ENCODE measurements around the gene BIRC2.
A peak's percentile ranks its signal among the peaks of the same experiment; 100 is the strongest.
"Not testable (repeated sequence)": the region's sequence is repeated elsewhere in the genome, so short reads cannot be mapped to it uniquely, and the experiment has no call there.

The BIRC2 gene

GRCh38 chr11:102341844-102342318, 5.1 kb upstream of the BIRC2 start:
- Mint-ChIP-seq H3K27ac (peak overlapping the region; percentile 41), H3K4me3 (no peak overlapping the region), H3K36me3 (no peaks in the 10 kb centered on the region), H3K27me3 (no peaks in the 10 kb centered on the region), H3K4me1 (ENCODE audit: low read depth) (peaks cover 32% of the 10 kb centered on the region), H3K9me3 (ENCODE audit: low read depth) (no peaks in the 10 kb centered on the region)

DNA sequence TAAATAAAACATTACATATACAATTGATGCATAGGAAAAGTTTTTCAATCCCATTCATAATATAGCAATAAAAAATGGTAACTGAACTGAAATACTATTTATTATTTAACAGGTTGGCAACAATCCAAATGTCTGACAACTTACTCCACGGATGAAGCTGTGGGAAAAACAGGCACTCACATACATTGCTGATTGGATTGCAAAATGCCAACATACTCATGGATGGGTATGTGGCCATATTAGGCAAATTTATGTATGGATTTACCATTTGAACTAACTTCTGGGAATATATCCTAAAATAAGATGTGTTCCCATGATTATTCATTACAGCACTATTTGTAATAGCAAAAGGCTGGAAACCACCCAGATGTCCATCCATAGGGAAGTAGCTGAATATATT, 3.2 kb upstream of the BIRC2 start:
- Mint-ChIP-seq H3K4me1 (ENCODE audit: low read depth) (peaks cover 41% of the 10 kb centered on the region), H3K27me3 (no peaks in the 10 kb centered on the region), H3K4me3 (no peak overlapping the region), H3K9me3 (ENCODE audit: low read depth) (no peaks in the 10 kb centered on the region), H3K36me3 (no peaks in the 10 kb centered on the region), H3K27ac (no peak overlapping the region)

- Mint-ChIP-seq H3K9me3 (ENCODE audit: low read depth) (no peaks in the 10 kb centered on the region), H3K27ac (peak overlapping the region; percentile 99), H3K4me1 (ENCODE audit: low read depth) (peaks cover 53% of the 10 kb centered on the region)
Observed at GRCh38 chr11:102345904-102346303, 1.1 kb upstream of the BIRC2 start.

GRCh38 chr11:102346456-102346747, 612 bp upstream of the BIRC2 start:
- Mint-ChIP-seq H3K36me3 (peaks cover 8% of the 10 kb centered on the region), H3K27me3 (no peaks in the 10 kb centered on the region), H3K4me3 (peak overlapping the region; percentile 95), H3K4me1 (ENCODE audit: low read depth) (peaks cover 55% of the 10 kb centered on the region), H3K9me3 (ENCODE audit: low read depth) (no peaks in the 10 kb centered on the region), H3K27ac (peak overlapping the region; percentile 99)

More at GRCh38 chr11:102345904-102346303, 1.1 kb upstream of the BIRC2 start:
- no peaks in the 10 kb centered on the region for H3K27me3 Mint-ChIP-seq
- H3K36me3 Mint-ChIP-seq, result peaks cover 5% of the 10 kb centered on the region
- H3K4me3 Mint-ChIP-seq, result peak overlapping the region; percentile 95

DNA sequence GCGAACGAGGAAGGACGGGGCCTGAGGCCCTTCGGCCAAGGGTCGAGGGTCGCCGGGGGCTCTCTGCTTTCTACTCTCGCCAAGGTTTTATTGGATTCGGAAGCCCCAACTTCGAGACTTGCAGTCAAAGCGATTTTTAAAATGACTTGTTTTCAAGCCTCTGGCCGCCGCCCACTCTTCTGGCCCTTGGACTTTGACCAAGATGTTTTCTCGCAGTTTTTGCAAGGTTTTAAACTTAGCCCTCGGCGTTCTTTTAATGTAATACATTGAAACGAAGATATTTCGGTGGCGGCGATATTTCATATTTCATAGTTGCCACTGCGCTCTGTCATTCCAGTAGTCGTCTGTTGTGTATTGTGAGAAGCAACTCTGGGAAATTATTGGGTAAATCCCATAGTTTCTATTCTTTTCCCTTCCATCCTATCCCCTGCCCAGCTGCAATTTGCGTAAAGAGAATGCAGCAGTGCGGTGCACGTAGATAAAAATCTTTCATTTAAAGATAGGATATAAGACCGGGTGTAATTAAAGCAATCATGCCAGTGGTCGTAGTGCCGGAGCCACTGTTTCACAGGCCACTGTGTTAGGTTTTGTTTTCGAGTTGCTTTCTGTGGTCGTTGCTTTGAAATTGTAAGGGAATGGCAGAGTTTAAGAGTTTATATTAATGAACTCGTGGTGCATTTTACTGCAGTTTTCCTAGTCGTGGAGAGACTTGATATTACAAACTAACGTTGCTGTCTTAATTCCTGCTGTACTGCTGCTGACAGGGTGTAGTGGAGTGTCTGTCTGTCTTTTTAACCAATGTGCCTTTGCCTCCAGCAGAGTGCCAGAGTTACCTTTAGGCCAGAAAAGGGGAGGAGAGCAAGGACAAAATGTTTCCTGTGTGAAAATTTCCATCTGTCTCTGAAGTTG, 702 bp downstream of the BIRC2 start:
- H3K27me3 Mint-ChIP-seq, result no peaks in the 10 kb centered on the region
- peak overlapping the region; percentile 95 for H3K4me3 Mint-ChIP-seq
- H3K4me1 Mint-ChIP-seq (ENCODE audit: low read depth), result peaks cover 55% of the 10 kb centered on the region
- no peaks in the 10 kb centered on the region for H3K9me3 Mint-ChIP-seq (ENCODE audit: low read depth)
- peaks cover 10% of the 10 kb centered on the region for H3K36me3 Mint-ChIP-seq
- peak overlapping the region; percentile 99 for H3K27ac Mint-ChIP-seq

DNA sequence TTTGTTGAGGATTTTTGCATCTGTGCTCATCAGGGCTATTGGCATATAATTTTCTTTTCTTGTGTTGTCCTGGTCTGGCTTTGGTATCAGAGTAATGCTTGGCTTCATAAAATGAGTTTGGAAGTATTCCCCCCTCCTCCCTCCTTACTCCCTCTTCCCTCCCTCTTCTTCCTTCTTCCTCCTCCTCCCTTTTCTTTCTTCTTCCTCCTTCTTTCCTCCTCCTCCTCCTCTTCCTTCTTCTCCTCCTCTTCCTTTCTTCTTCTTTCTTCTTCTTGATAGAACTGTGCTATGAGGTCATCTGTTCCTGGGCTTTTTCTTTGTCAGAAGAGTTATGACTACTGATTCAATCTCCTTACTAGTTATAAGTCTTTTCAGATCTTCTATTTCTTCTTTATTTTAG, 10.1 kb downstream of the BIRC2 start:
- H3K36me3 Mint-ChIP-seq, result peaks cover 46% of the 10 kb centered on the region
- H3K4me1 Mint-ChIP-seq (ENCODE audit: low read depth), result peaks cover 67% of the 10 kb centered on the region
- peak overlapping the region; percentile 72 for H3K27ac Mint-ChIP-seq
- no peaks in the 10 kb centered on the region for H3K27me3 Mint-ChIP-seq
- H3K4me3 Mint-ChIP-seq, result no peak overlapping the region
- H3K9me3 Mint-ChIP-seq (ENCODE audit: low read depth), result peaks cover 16% of the 10 kb centered on the region

DNA sequence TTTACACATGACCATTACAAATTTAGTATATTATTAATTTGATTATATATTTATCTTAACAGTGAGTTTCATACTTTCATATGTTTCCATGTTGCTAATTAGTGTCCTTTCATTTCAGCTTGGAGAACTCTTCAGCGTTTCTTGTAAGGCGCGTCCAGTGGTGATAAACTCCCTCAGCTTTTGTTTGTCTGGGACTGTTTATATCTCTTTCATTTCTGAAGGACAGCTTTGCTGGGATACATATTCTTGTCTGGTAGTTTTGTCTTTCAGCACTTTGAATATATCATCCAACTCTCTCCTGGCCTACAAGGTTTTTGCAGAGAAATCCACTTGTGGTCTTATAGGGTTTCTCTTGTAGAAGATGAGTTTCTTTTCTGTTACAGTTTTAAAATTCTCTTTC, 12.4 kb downstream of the BIRC2 start:
- no peak overlapping the region for H3K4me3 Mint-ChIP-seq

GRCh38 chr11:102360681-102361080, 13.7 kb downstream of the BIRC2 start:
- H3K27ac Mint-ChIP-seq, result peak overlapping the region; percentile 93
- H3K9me3 Mint-ChIP-seq (ENCODE audit: low read depth), result peaks cover 8% of the 10 kb centered on the region
- peaks cover 46% of the 10 kb centered on the region for H3K36me3 Mint-ChIP-seq
- peaks cover 68% of the 10 kb centered on the region for H3K4me1 Mint-ChIP-seq (ENCODE audit: low read depth)
- no peaks in the 10 kb centered on the region for H3K27me3 Mint-ChIP-seq
- H3K4me3 Mint-ChIP-seq, result peak overlapping the region; percentile 74

More for the DNA sequence above, 12.4 kb downstream of the BIRC2 start:
- H3K4me1 Mint-ChIP-seq (ENCODE audit: low read depth), result peaks cover 72% of the 10 kb centered on the region
- no peaks in the 10 kb centered on the region for H3K27me3 Mint-ChIP-seq
- no peak overlapping the region for H3K27ac Mint-ChIP-seq
- peaks cover 16% of the 10 kb centered on the region for H3K9me3 Mint-ChIP-seq (ENCODE audit: low read depth)
- H3K36me3 Mint-ChIP-seq, result peaks cover 48% of the 10 kb centered on the region

- H3K36me3 Mint-ChIP-seq, result peaks cover 42% of the 10 kb centered on the region
- H3K27me3 Mint-ChIP-seq, result no peaks in the 10 kb centered on the region
- peak overlapping the region; percentile 74 for H3K4me3 Mint-ChIP-seq
- peak overlapping the region; percentile 93 for H3K27ac Mint-ChIP-seq
- H3K9me3 Mint-ChIP-seq (ENCODE audit: low read depth), result peaks cover 6% of the 10 kb centered on the region
- H3K4me1 Mint-ChIP-seq (ENCODE audit: low read depth), result peaks cover 69% of the 10 kb centered on the region
Observed at GRCh38 chr11:102361086-102362031, 14.3 kb downstream of the BIRC2 start.

GRCh38 chr11:102364991-102365390, 18.0 kb downstream of the BIRC2 start:
- Mint-ChIP-seq H3K9me3 (ENCODE audit: low read depth) (no peaks in the 10 kb centered on the region), H3K4me1 (ENCODE audit: low read depth) (peaks cover 61% of the 10 kb centered on the region), H3K27ac (peak overlapping the region; percentile 76), H3K36me3 (peaks cover 33% of the 10 kb centered on the region), H3K27me3 (no peaks in the 10 kb centered on the region), H3K4me3 (no peak overlapping the region)

DNA sequence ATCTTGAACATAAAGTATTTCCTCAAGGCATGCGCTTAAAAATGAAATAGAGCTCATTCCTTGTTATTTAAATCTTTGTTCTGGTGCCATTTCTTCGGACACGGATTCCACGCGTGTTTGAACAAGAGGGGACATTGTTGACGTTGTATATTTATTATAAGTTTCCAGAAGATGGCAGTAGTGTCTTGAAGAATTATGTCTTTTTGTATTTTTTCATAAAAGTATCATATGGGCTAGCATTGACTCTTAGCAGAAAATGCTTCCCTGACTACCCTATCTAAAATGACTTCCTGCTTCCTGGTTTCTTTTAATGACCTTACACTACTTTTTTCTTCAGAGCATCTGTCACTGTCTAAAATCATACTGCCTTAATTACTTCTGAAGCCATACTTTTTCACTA, 20.4 kb downstream of the BIRC2 start:
- Mint-ChIP-seq H3K27ac (peak overlapping the region; percentile 62), H3K4me1 (ENCODE audit: low read depth) (peaks cover 45% of the 10 kb centered on the region), H3K36me3 (peaks cover 24% of the 10 kb centered on the region), H3K9me3 (ENCODE audit: low read depth) (no peaks in the 10 kb centered on the region), H3K27me3 (no peaks in the 10 kb centered on the region), H3K4me3 (no peak overlapping the region)

DNA sequence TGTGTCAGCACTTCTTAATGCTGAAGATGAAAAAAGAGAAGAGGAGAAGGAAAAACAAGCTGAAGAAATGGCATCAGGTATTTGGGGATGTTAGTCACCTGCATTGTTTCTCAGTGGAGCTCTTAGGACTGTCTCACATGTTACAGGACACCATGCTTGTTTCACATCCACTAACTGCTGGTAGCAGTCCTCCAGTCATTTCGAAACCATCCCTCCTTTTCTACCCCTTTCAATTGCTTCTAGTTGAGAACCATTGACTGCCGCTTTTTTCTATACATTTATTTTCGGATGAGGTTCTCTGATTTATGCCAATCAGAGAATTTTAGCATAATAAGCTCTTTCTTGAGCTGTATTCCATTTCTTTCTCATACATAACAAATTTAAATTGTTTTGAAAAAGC, 21.5 kb downstream of the BIRC2 start:
- H3K27ac Mint-ChIP-seq, result no peak overlapping the region
- H3K36me3 Mint-ChIP-seq, result peaks cover 19% of the 10 kb centered on the region
- peaks cover 40% of the 10 kb centered on the region for H3K4me1 Mint-ChIP-seq (ENCODE audit: low read depth)
- no peaks in the 10 kb centered on the region for H3K27me3 Mint-ChIP-seq
- H3K4me3 Mint-ChIP-seq, result no peak overlapping the region
- H3K9me3 Mint-ChIP-seq (ENCODE audit: low read depth), result no peaks in the 10 kb centered on the region

DNA sequence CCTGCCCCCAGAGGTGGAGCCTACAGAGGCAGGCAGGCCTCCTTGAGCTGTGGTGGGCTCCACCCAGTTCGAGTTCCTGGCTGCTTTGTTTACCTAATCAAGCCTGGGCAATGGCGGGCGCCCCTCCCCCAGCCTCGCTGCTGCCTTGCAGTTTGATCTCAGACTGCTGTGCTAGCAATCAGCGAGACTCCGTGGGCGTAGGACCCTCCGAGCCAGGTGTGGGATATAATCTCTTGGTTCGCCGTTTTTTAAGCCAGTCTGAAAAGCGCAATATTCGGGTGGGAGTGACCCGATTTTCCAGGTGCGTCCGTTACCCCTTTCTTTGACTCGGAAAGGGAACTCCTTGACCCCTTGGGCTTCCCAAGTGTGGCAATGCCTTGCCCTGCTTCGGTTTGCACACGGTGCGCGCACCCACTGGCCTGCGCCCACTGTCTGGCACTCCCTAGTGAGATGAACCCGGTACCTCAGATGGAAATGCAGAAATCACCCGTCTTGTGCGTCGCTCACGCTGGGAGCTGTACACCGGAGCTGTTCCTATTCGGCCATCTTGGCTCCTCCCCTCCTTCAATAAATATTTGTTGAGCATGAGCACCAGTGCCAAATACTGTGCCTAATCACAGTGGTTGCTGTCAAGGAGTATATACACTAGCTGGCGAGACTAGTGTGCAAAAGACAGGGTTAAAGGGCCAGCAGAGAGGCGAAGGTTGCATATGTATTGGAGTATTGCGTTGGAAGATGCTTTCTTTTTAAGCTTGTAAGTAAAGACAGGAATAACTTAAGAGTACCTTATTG, 27.8 kb downstream of the BIRC2 start:
- H3K4me1 Mint-ChIP-seq (ENCODE audit: low read depth), result peaks cover 37% of the 10 kb centered on the region
- H3K9me3 Mint-ChIP-seq (ENCODE audit: low read depth); H3K27me3 Mint-ChIP-seq; H3K36me3 Mint-ChIP-seq; H3K27ac Mint-ChIP-seq: not testable (repeated sequence)
- H3K4me3 Mint-ChIP-seq, result peak overlapping the region; percentile 6

GRCh38 chr11:102375720-102376399, 28.8 kb downstream of the BIRC2 start:
- Mint-ChIP-seq H3K4me1 (ENCODE audit: low read depth) (peaks cover 37% of the 10 kb centered on the region), H3K9me3 (ENCODE audit: low read depth) (no peaks in the 10 kb centered on the region), H3K4me3 (no peak overlapping the region), H3K36me3 (peaks cover 10% of the 10 kb centered on the region), H3K27me3 (no peaks in the 10 kb centered on the region), H3K27ac (no peak overlapping the region)
